Colon (tissue), 2 donors: ENCODE measurements around the gene UTY.

Experiments used
- FAIRE-seq: peaks from 2 replicates; lab custom pipeline; 2012; peaks lifted over from hg19 to GRCh38; lab: Jason Lieb, UNC
- donor health status: control.
- donor health status: control.

The UTY gene

DNA sequence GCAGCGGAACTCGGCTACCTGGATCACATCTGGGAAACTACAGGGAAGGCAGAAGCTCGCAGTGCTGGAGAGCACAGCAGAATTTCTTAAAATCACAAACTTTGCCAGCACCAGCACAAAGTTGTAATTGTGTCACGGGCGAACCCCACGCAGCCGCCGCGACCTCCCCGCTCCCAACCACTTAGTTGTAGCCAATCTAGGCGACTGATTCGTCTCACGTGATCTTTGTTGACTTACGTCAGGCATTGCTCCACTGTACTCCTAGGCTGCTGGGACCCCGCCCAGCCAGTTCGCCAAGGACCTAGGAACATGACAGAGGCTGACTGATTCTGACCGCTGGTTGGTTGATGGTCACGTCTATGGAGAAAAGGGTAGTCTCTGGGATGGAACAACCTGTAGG is at the start of gene UTY:
Gene UTY (minus strand): TSS at position 206 of the 400 bp plus-strand sequence. CDS start 368 bp downstream, outside the sequence.
- no peak for FAIRE-seq

DNA sequence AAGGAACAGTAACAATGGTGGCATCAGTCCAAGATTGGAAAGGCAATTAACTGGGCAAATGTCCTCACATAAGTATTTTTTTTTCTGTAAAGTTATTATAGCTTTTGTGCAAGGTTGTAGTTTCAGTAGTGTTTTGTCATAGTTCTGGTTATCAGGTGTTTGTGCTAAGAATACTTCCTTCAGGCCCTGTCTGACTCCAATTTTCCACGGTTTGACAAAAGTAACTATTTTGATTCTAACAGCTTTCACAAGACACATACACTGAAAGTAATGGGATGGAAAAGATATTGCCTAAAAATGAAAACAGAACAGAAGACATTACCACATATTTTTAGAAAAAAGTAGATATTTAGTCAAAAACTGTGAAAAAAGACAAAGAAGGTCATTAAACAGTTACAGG is 40.6 kb upstream of the UTY start:
- no peak for FAIRE-seq

DNA sequence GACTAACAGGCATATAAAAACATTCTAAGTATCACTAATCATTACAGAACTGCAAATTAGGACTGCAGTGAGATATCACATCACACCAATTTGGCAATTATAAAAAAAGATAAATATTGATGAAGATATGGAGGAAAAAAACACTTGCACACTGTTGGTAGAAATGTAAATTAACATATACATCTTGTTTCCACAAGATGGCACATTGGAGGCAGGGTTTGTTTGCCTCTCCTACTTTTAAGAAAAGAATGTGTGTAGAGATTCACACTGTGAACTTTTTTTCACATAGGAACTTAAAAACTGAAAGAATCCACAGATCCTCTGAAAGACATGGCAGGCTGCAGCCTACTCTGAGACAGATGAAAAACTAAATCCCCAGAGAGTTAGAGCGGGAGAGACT is 21.4 kb upstream of the UTY start:
- FAIRE-seq = no peak

DNA sequence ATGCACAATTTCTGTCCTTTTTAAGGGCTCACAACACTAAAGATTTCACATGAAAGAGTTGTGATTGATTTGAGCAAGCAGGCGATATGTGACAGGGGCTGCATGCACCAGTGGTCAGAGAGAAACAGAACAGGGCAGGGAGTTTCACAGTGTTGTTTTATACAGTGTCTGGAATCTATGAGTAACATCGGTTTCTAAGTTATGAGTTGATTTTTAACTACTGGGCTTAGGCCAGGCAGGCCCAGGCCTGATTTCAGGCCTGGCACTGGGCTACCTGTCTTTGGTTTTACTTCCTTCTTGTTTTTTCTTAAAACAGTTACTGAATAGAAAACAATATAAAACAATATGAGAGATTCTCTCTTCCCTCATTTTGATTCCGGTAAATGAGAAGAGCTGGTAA is 13.9 kb upstream of the UTY start:
- no peak for FAIRE-seq

DNA sequence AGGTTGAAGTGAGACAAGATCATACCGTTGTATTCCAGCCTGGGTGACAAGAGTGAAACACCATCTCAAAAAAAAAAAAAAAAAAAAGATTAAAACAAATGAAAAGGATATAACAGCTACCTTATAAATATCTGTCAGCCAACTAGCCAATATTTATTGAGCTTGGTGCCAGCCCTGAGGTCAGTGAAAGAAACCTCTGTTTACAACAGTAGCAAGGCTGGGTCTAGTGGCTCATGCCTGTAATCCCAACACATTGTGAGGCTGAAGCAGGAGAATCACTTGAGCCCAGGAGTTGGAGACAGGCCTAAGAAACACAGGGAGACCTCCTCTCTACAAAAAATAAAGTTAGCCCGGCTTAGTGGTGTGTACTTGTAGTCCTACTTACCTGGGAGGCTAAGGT is 12.6 kb upstream of the UTY start:
- FAIRE-seq = no peak

DNA sequence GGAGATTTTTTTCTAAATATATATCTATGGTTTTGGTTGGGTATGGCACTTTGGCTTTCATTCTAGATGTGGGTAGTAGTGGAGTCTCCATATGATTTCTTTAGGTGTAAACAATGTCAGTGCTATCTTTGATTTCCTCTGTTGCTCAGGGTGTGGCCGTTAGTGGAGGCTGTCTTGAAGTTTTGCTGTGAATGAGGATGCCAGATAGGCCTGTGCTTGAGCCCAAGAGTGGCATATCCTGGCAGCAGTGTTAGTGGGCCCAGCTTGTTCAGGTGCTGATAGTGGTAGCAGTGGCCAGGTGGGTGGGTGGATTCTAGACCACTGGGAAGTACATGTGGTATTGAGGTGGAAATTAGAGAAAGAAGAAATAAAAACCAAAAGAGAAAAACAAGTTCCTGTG is 8.9 kb upstream of the UTY start:
- no peak for FAIRE-seq

DNA sequence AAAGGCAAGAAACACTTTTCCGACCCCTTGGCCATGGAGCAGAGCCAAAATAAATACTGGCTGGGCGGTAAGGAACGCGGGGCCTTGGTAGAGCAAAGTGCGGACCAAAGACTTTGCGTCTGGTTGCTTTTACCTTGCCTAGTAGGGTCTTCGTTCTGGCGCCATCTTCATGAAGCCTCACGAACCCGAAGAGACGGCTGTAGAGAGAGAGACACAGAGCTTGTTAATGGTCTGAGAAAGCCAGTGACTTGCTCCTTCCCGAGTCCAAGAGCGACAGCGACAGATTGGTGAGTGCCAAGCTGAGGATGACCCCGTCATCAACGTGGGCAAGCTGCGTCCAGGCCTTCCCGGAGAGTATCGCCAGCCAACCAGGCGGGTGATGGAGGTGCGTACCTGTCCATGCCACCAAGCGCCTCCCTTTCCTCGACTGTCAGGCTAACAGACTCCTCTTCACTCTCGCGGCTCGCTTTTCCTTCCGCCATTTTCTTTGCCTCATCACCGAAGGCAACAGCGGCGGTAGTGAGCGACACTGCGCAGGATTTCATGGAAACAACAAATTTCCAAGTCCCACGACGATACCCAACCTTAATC is 617 bp downstream of the UTY start:
- FAIRE-seq = no peak

DNA sequence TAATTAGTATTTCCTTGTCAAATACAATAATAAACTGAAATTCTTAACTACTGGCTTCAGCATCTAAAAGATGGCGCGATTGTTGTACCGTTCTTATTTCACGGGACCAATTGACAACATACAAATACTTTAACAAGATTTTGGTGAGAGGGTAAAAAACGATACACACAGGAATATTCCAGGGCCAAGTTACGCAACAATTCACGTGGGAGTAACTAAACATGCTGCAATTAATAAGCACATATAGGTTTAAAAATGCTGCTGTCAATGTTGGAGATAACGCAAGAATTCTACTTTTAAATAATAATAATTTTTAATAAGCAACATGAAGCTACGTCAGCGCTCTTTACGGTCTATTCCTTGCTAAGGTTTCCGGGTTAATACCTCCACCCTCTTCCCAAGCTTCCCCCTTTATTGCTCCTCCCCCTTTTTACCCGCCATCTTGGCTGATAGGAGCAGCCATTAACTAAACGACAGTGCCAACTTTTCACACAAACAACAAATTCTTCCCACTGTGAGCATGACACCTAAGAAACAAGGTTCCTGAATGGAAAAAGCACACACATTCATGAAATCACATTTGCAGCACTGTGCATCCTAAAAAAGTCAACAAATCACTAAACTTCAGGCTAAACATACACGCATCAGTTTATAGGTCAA is 1.6 kb downstream of the UTY start:
- no peak for FAIRE-seq

DNA sequence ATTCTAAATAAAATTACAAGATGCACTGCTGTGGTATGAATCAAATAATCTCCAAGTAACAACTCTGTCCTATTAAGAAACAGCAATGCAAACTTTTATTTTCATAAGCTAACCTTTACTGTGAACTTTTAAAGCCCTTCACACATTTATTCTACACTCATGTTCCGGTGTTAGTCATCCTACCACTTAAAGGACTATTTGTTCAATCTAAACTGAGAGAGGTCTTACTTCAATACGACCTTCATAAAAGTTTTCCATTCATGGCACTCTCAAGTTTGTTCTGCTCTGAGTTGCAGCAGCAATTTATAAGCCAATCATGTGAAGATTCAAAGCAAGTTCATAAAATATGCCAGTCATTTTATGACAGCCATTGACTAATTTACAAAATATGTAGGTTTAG is 4.8 kb downstream of the UTY start:
- no peak for FAIRE-seq

DNA sequence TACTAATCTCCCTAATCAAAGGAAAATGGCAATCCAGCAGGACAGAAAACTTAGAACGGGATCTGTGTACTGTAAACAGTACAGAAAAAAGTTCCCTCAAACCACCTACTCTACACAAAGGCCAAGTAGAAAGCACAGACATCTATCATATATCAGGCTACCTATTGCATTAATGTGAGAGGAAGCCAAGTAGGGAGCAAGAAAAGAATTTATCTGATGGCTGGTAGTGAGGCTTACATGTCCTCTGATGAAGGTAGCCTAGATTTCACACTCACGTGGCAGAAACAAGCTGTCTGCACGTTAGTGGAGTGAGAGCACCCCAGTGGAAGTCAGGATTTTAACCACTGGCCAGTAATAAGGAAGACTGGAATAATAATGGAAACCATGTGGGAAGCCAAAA is 28.3 kb downstream of the UTY start:
- FAIRE-seq = no peak

DNA sequence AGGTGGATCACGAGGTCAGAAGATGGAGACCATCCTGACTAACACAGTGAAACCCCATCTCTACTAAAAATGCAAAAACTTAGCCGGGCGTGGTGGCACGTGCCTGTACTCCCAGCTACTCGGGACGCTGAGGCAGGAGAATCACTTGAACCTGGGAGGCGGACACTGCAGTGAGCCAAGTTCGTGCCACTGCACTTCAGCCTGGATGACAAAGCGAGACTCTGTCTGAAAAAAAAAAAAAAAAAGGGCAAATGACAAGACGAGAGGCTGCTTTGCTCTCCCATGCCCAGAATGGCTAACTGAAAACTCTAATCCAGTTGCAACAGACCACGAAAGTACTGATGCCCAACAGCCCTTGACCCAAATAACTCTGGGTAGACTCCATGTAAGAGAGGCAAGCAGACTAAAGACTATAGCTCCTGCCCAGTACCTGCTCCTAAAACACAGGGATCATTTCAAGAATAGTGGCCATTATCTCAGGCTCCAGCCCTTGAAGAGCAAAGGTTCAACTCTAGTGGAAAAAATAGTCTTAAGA is 29.2 kb downstream of the UTY start:
- no peak for FAIRE-seq

DNA sequence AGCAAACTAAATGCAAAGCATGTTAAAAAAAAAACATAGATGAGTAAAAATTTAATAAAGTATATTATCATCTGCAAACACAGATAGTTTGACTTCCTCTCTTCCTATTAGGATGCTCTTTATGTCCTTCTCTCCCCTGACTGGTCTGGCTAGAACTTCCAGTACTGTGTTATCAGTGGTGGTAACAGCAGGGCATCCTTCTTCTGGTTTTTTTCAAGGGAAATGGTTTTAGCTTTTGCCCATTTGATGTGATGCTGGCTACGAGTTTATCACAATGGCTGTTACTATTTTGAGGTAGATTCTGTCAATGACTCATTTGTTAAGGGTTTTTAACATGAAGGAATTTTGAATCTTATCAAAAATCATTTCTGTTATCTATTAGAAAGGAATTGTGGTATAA is 34.3 kb downstream of the UTY start:
- FAIRE-seq = no peak

DNA sequence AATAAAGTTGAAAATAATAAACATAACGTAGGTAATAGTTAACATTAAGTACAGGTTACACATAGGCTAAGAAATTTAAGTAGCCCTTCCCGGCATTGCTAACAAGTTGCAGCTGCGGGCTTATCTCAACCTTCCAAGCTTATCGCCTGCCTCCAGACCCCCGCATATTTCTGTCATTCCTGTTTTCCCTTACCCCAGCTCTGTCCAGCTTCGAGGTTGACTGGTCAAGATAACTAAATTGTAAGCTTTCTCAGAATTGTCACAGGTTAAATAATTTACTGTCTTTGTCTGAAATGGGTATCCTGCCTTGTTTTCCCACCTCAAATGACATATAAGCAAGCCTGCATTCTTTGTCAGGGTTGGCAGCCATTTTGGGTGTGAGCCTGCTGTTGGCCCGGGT is 36.7 kb downstream of the UTY start:
- FAIRE-seq = no peak

DNA sequence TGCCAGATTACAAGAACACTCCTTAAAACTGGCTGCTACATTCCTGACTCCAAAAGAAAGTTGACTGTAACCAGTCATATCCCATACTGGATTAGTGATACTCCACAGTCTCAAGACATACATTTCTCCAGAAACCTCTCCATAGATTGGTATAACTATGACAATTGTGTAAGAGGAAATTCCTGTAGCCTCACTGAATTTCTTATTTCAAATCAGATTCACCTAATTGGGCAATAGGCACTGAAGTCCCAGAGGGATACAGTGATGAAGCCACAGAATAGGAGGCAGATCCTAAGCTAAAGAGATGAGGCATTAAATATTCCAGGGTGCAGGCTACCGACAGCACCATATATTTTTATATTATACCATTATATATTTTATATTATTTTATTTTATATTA is 39.0 kb downstream of the UTY start:
- no peak for FAIRE-seq

DNA sequence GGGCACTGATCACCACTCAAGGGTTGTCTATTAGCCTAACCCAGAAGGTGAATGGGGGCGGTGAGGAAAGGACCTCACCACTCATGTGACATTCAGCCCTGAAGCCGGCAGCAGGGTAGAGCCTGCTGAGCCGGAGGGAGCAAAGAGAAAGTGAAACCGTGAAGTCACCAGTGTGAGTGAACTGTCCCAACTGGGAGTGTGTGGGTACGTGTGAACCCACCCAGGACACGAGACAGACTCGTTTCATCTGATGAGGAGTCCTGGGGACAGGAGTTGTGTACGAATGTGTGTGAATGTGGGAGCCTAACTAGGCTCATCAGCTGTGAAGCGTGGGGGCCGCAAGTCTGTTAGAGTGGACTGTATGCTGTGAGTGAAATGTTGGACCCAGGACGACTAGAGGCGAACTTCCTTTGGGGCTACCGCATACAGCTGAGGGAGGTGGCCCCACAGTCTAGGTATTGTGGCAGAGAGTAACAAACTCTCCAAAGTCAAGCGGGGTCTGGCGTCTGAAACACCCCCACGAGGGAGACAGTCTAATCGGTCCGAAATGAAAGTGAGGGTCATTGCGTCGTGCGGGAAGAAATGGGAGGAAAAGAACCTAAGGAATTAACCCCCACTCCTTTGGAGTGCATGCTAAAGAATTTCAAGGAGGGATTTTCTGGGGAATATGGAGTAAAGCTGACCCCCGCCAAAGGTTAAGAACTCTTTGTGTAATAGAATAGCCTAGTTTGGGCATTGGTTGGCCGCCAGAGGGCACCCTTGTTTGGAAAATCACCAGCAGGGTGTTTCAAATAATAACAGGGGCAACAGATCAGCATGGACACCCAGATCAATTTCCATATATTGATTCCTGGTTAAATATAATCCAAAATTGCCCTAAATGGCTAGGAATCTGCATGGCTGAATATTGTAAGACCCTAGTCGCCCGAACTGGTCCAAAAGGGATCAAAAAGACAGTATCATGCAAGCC is 43.6 kb downstream of the UTY start:
- FAIRE-seq = no peak

DNA sequence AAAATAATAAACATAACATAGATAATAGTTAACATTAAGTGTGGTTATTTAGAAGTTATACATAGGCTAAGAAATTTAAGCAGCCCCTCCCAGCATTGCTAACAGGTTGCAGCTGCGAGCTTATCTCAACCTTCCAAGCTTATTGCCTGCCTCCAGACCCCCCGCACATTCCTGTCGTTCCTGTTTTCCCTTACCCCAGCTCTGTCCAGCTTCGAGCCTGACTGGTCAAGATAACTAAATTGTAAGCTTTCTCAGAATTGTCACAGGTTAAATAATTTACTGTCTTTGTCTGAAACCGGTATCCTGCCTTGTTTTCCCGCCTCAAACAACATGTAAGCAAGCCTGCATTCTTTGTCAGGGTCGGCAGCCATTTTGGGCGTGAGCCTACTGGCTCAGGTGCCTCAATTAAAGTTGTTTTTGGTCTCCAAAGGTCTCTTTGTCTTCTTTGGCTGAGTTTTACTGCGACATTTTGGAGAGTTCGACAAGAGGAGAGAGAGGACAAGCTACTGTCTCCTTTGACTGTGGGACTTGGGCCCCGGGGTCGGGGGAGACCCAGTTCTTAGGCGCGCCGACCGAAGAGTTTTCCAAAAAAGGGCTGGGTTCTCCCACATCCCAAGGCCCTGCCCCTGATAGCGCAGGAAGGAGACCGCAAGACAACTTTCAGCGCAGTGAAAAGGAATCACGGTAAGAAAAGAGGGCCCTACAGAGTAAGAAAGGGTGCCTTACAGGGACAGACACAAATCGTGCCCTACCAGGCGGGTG is 44.4 kb downstream of the UTY start:
- FAIRE-seq = no peak

DNA sequence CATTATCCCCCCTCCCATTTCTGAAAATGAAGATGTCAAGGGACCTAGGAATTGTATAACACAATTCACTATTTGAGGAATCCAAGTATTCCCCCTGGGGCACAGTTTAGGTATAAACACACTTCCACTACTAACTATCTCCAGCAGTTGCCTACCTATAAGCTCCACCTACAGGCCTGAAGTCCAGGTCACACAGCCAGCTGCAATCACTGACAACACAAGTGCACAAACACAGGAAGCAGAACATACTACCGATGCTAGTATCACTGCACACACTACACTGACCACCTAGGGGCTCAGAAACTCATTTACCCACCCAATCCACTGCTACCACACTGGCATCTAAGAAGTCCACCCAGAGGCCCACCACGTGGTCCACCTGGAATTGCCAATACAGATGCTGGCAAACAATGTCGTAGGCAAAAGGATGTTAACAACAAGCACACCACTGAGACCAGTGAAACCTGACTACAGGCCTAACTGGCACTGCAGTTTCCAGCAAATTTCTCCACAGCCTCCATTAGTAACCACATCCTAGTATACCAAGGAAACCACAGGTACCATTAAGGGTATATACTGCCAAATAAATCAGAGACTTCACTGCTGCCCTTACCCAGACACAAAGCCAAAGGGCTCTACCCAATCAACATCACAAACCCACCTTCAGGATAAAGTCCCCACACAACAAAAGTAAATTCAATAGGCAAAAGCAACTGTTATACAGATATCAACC is 47.4 kb downstream of the UTY start:
- FAIRE-seq = no peak

DNA sequence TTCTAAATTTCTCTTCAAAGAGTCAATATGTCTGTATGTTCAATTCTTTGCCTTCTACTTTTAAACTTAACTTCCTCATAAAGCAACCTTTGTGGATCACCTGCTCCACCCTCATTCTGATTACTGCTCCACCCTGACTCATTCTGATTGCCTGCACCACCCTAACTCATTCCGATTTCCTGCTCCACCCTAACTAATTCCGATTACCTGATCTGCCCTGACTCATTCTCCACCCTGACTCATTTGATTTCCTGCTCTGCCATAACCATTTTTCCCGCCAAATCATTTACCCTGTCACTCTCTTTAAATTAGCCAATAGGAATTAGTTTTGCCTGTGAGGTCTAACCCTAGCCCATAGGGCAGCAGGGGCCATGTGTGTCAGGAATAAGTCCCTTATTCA is 50.3 kb downstream of the UTY start:
- FAIRE-seq = no peak

DNA sequence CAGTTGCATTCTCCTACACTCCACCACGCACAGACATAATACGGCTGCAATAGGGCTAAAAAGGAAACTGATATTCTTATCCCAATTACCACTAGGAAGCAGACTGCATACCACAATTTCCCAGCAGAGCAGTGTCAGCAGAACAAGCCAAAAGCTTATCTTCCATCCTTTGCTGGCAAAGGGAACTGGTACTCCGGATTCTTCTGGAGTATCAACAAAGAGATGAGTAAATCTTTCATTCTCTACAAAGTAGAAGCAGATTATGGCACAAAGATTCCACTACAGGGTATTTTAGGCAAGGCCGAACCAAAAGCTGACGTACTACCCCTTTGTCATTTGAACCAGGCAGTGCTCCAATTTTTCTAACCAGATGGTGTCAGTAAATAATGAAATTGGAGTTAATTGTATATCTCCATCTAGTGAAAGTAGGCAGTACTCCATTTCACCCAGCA is 56.5 kb downstream of the UTY start:
- FAIRE-seq = no peak

DNA sequence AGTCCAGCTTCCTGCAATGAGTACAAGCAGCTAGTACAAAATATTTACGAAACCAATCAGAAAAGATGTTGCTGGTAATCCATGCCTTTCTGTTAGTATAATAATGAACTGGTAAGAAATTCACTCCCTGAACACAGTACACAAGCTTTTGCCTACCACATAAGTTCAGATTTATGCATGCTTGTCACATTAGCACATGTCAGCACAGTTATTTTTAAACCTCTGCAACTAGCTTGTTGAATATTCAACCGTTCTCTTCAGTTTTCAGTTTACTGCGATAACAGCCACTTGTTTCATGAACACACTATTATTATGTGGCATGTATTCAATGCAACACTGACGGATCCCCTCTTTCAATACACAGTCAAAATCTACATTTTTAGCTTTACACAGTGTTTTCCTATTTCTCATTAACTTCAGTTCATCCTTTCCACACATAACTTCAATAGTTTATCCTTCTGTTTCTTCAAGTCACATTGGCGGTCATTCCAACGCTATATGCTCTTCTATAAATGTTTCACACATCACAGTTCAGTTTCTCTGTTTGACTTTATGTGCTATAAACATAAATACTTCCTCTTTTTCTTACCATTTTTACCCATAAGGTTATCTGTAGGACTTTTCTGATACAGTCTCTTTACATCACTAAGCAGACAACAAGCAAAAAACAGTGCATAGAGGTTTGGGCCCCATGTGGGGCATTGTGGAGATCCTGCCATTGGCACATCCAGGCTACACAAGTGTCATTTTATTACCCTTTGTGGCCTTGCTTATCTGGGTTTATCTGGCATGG is 62.8 kb downstream of the UTY start:
- FAIRE-seq = no peak

DNA sequence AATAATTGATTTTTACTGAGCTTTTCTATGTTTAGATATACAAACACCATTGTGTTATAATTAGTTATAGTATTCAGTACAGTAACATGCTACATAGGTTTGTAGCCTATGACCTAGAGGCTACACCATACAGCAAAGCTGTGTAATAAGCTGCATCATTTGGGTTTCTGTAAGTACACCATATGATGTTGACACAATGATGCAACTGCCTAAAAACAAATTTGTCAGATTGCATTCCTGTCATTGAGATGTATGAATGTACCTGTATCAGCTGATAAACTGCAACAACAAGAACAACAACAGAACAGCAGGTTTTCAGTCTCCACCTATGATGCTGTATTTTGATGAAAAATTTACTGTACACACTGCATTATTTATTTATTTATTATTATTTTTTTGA is 64.3 kb downstream of the UTY start:
- no peak for FAIRE-seq
